Fibroblast of skin of abdomen (primary cell): ENCODE measurements around the gene FAM120AOS.
"Not testable (repeated sequence)": the region's sequence is repeated elsewhere in the genome, so short reads cannot be mapped to it uniquely, and the experiment has no call there.

Experiments used
- DNase-seq: peaks from one replicate; pipeline ENCODE4 v3.0.0-alpha.2; 2013

Gene FAM120AOS

DNA sequence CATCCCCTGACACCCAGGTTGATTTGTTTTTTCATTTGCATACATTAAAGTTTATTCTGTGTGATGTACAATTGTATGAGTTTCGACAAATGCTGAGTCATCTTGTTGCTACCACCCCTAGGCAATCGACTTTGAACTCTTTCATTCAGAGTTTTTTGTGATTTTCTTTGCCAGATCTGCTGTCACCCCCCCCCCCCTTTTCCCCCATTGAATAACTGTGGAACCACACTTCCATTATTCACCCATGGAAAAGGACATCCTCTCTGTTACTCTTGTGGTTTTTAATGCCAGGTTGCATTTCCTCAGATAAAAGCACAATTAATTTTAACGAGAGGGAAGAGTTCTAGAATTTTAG, 13.7 kb upstream of the FAM120AOS start:
- no peak for DNase-seq

DNA sequence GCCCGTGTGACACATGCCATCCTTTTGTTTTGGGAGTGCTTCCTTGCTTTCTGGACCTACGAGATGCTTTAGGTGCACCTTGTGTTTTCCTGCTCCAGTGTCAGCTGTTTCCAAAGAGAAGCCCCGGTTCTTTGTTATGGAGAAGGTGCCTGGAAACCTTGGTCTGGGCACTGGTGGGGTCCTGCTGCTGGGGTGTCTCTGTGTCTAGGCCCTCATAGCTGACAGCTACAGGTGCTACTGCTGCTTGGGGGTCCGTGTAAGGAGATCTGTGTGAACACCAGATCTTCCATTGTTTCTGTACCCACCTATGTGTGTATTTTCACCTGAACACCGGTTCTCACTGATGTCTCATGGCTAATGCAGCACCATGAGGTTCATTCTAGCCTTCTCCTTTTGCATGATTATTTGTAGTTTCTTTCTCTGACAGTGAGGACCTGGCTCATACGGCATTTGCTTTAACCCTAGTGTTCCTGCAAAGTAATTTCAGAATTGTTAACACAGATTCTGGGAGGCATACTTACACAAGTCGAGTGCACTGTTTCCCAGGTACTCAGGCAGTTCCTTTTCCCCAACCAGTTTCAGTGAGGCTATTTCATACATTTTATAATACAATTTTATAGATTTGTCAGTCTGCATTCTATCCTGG, 13.2 kb upstream of the FAM120AOS start:
- no peak for DNase-seq

DNA sequence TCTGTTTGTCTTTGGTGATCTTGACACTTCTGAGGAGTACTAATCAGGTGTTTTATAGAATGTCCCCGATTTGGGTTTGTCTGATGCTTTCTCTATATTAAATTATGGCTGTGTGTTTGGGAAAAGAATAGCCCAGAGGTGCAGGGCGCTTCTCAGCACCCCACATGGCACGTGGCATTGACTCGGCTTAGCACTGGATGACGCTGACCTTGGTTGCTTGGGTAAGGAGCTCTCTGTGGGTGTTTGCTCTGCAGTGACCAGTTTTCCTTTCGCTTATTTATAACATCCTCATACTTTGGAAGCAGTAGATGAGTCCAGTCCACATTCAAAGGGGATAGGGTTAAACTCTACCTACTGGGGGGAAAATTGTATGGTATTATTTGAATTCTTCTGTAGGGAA, 12.5 kb upstream of the FAM120AOS start:
- no peak for DNase-seq

- DNase-seq, result no peak
These were observed 11.5 kb upstream of the FAM120AOS start for GRCh38 chr9:93464876-93465275.

GRCh38 chr9:93464395-93464794, 11.0 kb upstream of the FAM120AOS start:
- no peak for DNase-seq

- no peak for DNase-seq
These were observed 10.4 kb upstream of the FAM120AOS start for GRCh38 chr9:93463638-93464248.

- no peak for DNase-seq
These were observed 8.4 kb upstream of the FAM120AOS start for GRCh38 chr9:93461821-93462220.

- no peak for DNase-seq
These were observed 8.0 kb upstream of the FAM120AOS start for GRCh38 chr9:93461414-93461743.

- DNase-seq, result no peak
These were observed 7.5 kb upstream of the FAM120AOS start for GRCh38 chr9:93460689-93461413.

GRCh38 chr9:93459432-93459847, 6.1 kb upstream of the FAM120AOS start:
- DNase-seq, result no peak

GRCh38 chr9:93458712-93459111, 5.3 kb upstream of the FAM120AOS start:
- DNase-seq, result no peak

DNA sequence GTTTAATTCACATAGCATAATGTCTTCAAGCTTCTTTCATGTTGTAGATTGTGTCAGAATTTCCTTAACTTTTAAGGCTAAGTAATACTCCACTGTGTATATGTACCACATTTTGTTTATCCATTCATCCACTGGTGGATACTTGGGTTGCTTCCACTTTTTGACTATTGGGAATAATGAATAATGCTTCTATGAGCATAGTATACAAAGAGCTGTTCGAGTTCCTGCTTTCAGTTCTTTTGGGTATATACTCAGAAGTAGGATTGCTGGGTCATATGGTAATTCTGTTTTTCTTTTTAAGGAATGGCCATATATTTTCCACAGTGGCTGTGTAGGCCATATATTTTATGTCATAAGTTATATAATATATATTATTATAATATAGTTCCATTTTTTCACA, 3.6 kb upstream of the FAM120AOS start:
- DNase-seq, result no peak

DNA sequence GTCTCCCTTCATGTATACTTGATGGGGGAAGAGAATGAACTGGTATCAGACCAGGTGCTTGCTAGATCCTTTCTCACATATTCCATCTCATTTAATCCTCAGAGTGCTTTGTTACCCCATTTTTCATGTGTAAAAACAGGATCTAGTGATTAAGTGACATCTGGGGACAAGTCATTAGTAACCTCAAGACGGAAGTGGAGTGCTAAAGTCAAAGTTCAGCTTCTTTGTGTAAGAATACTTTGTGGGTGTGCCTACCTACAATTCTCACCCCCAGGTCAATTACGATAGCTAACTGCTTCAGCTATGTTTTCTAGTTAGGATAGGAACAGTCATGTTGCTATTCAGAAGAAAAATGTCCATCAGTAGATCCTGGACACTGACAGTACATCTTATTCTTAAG, 3.1 kb upstream of the FAM120AOS start:
- no peak for DNase-seq

DNA sequence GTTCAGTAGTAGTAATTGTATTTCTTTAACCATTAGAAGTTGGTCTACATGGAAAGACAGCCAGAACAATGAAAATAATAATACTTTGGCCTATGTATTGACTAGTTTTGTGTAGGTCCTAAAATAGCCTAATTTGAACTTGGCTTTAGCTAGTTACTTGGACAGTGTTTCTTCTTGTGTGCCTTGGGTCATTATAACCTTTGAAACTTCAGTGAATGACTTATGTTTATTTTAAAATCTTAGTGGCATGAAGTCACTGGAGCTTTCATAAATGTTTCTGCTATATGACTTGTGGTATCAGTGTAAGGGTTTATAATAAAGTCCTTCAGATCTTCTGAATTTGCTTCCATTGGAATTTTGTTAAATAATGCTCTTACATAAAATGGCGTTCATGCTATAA, 2.6 kb upstream of the FAM120AOS start:
- DNase-seq, result no peak

- DNase-seq, result no peak
These were observed 703 bp downstream of the FAM120AOS start for GRCh38 chr9:93452710-93453046.

DNA sequence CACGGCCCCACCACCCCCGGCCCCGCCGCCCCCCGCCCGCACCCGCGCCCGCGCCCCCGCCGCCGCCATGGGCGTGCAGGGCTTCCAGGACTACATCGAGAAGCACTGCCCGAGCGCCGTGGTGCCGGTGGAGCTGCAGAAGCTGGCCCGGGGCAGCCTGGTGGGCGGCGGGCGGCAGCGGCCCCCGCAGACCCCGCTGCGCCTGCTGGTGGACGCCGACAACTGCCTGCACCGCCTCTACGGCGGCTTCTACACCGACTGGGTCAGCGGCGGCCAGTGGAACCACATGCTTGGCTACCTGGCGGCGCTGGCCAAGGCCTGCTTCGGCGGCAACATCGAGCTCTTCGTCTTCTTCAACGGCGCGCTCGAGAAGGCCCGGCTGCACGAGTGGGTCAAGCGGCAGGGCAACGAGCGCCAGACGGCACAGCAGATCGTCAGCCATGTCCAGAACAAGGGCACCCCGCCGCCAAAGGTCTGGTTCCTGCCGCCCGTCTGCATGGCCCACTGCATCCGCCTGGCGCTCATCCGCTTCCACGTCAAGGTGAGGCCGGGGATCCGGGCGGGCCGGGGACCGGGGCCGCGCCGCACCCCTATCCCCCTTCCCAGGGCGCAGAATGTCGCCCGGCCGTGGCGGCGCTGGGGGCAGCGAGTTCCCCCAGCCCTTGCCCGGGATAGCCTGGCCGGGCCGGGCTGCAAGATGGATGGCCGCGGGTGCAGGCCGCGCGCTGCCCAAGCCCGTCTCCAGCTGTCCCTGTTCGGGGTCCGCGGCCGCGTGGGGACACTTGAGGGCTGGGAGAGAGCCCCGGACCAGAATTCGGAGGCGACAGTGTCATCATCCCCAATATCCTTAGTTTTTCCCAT, 1.3 kb downstream of the FAM120AOS start:
- DNase-seq, result peak; percentile 32

GRCh38 chr9:93450945-93451815, 2.2 kb downstream of the FAM120AOS start, which contains the start of gene FAM120A:
TSS of gene FAM120A (plus strand) at chr9:93451685. CDS start at chr9:93451916, 231 bp downstream.
- DNase-seq, result peak; percentile 86

- DNase-seq, result no peak
These were observed 5.7 kb downstream of the FAM120AOS start for GRCh38 chr9:93447655-93448054.

DNA sequence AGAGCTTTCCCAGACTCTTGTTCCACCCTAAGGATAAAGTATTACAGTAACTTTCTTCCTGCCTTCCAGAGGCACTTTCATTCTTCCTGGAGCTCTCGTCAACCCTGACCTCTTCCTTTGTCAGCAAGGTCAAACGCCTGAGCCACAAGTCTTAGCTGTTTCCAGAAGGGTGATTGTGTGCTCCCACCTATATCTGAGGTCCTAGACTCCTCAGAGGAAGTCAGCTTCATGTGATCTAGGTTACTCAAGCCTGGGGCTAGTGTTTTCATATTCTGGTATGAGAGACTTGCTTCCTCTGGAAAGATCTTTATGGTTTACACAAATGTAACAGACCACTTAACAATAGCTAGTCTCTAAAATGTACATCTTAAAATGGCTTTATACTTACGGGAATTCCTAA, 7.3 kb downstream of the FAM120AOS start:
- DNase-seq, result no peak

GRCh38 chr9:93440896-93441580, 12.3 kb downstream of the FAM120AOS start:
- no peak for DNase-seq

DNA sequence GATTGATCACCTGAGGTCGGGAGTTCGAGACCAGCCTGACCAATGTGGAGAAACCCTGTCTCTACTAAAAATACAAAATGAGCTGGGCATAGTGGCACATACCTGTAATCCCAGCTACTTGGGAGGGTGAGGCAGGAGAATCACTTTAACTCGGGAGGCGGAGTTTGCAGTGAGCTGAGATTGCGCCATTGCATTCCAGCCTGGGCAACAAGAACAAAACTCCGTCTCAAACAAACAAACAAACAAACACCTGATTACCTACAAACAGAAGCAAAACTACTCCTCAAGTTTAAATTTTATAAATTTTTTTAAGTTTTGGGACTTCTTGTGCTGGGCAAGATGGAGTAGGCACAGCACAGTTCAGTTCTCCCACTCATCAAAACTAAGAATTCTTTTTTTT, 14.1 kb downstream of the FAM120AOS start:
- DNase-seq, result not testable (repeated sequence)

DNA sequence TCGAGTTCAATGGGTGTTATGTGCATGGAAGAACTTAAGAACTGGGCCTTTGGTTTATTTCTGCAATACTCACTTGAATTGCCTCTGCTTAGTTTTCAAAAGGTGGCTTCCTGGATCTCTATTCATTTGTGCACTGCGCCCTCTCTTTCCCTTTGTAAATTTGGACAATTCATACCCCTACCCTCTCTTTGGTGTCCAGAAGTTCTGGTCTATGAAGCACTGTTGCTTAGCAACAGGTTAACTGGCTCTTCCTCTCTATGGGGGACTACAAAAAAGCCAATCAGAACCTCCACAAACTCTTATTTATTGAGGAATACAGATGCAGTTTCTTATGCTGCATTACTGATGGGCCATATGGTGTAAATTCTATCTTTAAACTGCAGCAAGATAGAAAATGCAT, 15.4 kb downstream of the FAM120AOS start:
- DNase-seq, result no peak
